Germinal center (tissue), 1 donor: ENCODE results near the gene CALB2.

Source experiments
- DNase-seq: peaks from one replicate; pipeline ENCODE4 v3.0.0; 2012; ENCODE audit warnings: mixed read lengths, low spot score

Gene CALB2

DNA sequence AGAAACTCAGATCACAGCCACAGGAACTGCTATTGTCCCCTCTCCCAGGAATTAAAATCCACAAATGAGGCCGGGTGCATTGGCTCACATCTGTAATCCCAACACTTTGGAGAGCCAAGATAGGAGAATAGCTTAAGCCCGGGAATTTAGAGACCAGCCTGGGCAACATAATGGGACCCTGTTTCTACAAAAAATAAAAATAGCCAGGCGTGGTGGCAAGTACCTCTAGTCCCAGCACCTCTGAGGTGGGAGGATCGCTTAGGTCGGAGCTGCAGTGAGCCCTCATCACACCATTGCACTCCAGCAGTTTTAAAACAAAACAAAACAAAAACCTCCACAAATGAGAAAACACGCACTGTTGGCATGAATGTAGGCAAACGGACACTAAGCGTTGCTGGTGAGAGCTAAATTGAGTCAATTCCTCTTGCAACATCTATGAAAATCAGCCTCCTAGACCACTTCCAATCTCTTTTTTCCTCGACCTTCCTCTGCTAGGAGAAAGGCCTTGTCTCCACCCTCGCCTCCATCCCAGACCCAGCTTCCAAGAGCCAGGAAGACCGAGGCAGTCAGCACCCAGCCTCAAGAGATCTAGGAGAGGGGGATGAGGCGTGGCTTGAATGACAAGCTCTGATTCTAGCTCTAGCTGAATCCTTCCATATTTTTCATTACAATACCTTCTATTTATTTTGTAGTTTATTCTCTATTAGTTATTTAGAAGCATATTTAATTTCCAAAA, 68.5 kb downstream of the CALB2 start:
- no peak for DNase-seq

DNA sequence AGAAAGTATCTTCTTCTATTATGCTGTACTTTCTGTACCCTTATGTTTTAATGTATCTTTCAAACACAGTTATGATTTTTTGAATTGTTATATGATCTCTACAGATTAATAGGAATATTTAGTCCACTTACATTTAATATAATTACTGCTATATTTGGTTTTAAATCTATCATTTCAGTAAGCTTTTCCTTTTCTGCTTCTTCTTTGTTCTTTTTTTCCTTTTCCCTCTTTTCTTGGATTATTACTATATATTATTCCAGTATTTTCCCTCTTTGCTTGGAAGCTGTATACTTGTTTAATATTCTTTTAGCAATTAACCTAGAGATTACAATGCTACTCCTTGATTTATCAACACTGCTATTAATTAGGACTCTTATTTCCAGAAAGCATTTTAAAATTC, 69.9 kb downstream of the CALB2 start:
- no peak for DNase-seq

DNA sequence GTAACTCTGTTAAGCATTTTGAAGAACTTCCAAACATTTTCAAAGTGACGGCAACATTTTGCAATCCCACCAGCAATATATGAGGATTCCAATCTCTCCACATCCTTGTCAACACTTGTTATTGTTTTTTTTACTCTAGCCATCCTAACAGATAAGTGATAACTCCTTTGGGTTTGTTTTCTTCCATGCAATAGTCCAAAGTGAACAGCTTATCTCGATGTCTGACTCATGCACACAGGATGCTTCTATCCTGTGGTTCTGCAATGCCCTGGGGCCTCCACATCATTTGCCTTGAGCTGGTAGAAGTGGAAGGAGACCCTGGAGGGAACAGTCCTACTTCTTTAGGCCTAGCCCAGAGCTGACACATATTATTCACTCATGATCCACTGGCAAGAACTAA, 70.4 kb downstream of the CALB2 start:
- DNase-seq: no peak

DNA sequence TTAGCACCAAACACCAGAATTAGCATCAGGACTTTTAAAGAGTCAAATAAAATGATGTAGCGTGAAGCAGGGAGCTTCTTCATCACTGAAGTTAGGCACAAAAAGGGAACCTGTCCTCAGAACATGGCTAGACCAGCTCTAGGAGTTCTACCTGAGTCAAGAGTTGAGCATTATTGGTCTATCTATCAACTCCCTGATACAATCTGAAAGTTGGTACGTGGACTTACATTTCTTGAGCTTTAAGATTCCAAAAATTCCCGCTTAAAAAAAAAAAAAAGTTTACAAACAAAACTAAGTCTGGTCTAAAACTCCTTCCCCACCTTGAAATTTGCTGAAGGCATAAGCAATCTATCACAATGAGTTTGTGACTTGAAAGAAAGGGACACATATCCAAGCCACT, 71.1 kb downstream of the CALB2 start:
- no peak for DNase-seq

DNA sequence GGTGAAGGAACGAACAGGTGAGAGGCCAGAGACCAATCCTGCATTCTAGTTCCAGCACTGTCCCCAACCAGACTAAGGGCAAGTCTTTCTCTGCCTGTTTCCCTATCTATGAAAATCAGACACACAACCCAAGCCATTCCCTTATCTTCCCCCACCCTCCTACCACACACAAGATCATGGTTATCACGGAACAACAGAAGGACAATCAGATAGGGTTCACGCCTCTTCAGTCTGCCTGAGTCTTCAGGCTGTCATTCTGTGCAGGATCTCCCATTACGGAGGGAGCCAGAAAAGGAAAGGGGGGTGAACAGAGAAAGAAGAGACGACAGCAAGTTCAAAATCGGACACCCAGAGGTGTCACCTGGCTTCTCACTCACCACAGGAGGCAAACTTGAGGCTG, 72.2 kb downstream of the CALB2 start:
- DNase-seq: no peak

DNA sequence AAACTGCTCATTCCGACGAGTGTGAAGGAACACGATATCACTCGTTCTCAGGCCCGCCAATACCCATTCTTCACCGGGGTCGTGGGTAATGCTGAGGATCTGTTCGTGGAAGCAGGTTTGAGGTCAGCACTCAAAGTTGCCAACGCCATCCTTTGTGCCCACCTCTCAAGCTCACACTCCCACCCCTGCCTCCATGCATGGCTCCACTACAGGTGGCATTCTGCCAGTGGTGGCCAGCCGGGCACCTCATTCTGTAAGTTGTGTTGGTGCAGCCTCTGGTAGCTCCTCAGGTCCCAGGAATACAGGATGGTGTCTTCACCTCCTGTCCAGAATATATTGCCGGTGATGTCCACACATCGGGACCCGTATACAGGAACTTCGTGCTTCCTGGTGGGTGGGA, 72.7 kb downstream of the CALB2 start:
- no peak for DNase-seq

DNA sequence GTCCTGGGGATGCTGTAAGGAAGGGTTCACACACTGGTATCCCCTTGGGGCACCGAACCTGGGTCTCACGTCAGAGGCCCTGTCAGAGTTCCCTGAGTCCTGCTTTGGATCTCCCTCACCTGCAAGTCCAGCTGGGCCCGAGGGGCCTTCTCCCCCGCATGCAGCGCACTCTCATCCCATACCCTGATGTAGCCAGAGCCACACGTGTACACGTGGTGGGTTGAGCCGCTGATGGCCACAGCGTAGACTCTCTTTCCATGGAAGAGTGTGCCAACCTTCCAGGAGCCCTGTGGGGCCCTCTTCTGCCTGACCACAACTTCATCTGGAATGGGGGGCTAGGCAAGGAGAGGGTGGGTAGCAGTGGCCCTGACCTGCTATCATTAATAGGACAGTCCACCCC, 73.5 kb downstream of the CALB2 start:
- DNase-seq: no peak

DNA sequence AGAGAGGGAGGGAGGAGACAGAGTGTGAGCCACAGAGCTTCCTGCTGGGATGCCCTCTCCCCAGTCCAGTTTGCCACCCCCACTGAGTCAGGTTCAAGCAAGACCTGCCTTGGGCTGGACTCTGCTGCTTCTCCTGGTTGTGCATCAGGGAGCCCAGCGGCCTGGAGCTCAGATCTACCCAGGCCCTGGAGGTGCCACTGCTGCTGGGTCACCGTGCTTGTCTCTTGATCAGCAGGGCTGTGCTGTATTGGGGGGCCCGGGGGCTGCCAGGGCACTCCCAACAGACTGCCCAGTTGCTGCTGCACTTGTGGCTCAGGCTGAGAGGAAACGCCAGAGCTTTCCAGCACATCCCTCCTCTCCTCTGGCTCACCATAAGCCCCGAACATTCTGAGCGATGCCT, 74.4 kb downstream of the CALB2 start:
- DNase-seq: no peak

DNA sequence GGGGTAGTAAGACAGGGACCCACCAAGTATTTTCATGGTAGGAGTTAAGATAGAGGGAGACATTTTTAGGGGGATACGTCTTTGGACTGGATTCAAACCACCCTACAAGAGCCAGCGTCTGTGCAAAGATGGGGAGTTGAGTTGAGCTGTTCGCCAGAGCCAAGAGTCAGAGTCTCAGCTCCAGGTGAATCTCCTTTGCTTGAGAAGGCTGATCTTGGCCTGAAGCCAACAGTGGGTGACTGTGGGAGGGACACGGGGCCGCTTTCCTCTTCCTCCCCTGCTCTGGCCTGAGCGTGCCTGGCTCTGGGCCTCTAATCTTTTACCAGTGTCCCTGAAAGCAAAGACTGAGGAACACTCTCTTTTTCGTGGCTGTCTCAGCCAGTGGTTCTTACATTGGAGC, 78.0 kb downstream of the CALB2 start:
- DNase-seq: no peak

- DNase-seq: no peak
Measured at GRCh38 chr16:71439523-71439922, 81.0 kb downstream of the CALB2 start.
